ENCODE data around the gene RAD51B.
"Not testable (repeated sequence)": the region's sequence is repeated elsewhere in the genome, so short reads cannot be mapped to it uniquely, and the experiment has no call there.

Gene RAD51B

GRCh38 chr14:68186500-68187276 lies 367.1 kb downstream of the RAD51B start:
- DNase-seq = not testable (repeated sequence)

GRCh38 chr14:68188174-68188573 lies 368.6 kb downstream of the RAD51B start:
- DNase-seq = no peak

- no peak for DNase-seq
Measured at GRCh38 chr14:68190032-68190431, 370.5 kb downstream of the RAD51B start.

GRCh38 chr14:68191567-68192321 lies 372.2 kb downstream of the RAD51B start:
- DNase-seq = no peak

GRCh38 chr14:68192935-68193334 lies 373.4 kb downstream of the RAD51B start:
- DNase-seq = no peak

GRCh38 chr14:68193970-68194681 lies 374.5 kb downstream of the RAD51B start:
- DNase-seq = no peak

- DNase-seq = no peak
Measured at GRCh38 chr14:68195126-68195525, 375.5 kb downstream of the RAD51B start.

- DNase-seq = no peak
Measured at GRCh38 chr14:68198713-68199495, 379.3 kb downstream of the RAD51B start.

GRCh38 chr14:68199554-68200151 lies 380.1 kb downstream of the RAD51B start:
- DNase-seq = no peak

- no peak for DNase-seq
Measured at GRCh38 chr14:68203871-68204270, 384.3 kb downstream of the RAD51B start.

GRCh38 chr14:68208218-68208617 lies 388.6 kb downstream of the RAD51B start:
- DNase-seq = no peak

GRCh38 chr14:68208626-68209317 lies 389.2 kb downstream of the RAD51B start:
- no peak for DNase-seq

- DNase-seq = peak; percentile 23 to 38
Measured at GRCh38 chr14:68210729-68211299, 391.2 kb downstream of the RAD51B start.

GRCh38 chr14:68211421-68211820 lies 391.8 kb downstream of the RAD51B start:
- DNase-seq = no peak

- DNase-seq = no peak
Measured at GRCh38 chr14:68211886-68212285, 392.3 kb downstream of the RAD51B start.

GRCh38 chr14:68212361-68212760 lies 392.8 kb downstream of the RAD51B start:
- DNase-seq = no peak

- no peak for DNase-seq
Measured at GRCh38 chr14:68214431-68214830, 394.9 kb downstream of the RAD51B start.

GRCh38 chr14:68215629-68216028 lies 396.1 kb downstream of the RAD51B start:
- DNase-seq = peak; percentile 60 to 66

- no peak for DNase-seq
Measured at GRCh38 chr14:68216079-68216478, 396.5 kb downstream of the RAD51B start.

GRCh38 chr14:68216957-68217356 lies 397.4 kb downstream of the RAD51B start:
- DNase-seq = no peak

GRCh38 chr14:68217791-68218340 lies 398.3 kb downstream of the RAD51B start:
- no peak for DNase-seq
